CD4-positive, alpha-beta T cell (primary cell): ENCODE results near the gene RIMBP3C. TPM values are rescaled to one million over a fixed set of nuclear protein-coding genes. Genes with fewer than 3 reads are reported as not detected.

Experiments used
- ATAC-seq: fragments of 200-7000 bp; cut with Tn5 transposase; one replicate; pipeline ENCODE4 v1.10.0; 2022; ENCODE audit warnings: mild to moderate bottlenecking; ENCODE audit not compliant: poor library complexity
- CTCF ChIA-PET: fragments of 350-600 bp; sonication (Branson Sonifier 250); formaldehyde crosslinking; loops from one replicate; lab custom pipeline; 2021; ENCODE audit warnings: antibody characterized with exemption, inconsistent platforms; lab: Charles Lee
- POLR2A ChIA-PET: fragments of 350-600 bp; sonication (Branson Sonifier 250); formaldehyde crosslinking; loops from one replicate; lab custom pipeline; 2021; ENCODE audit warnings: antibody characterized with exemption, inconsistent platforms; lab: Charles Lee
- DNase-seq, 14 experiments: peaks; one replicate each; pipeline ENCODE4 v3.0.0-alpha.2; 2013 to 2020; ENCODE audit warnings: mixed read lengths in 2 of 14
- H3K27ac ChIP-seq, 2 donors: one replicate each; pipeline versions ENCODE4 v1.5.1 to v1.7.0; 2013; ENCODE audit warnings: low read length in 2 of 2, low read depth in 1 of 2, mild to moderate bottlenecking in 1 of 2
- H3K27me3 ChIP-seq, 2 experiments: 1 replicate in 1 of 2; 2 replicates in 1 of 2; pipeline versions ENCODE4 v1.6.1 to v1.7.0; 2013; ENCODE audit warnings: low read length in 2 of 2, control low read depth in 1 of 2, mild to moderate bottlenecking in 1 of 2, moderate library complexity in 1 of 2; ENCODE audit not compliant: insufficient read depth in 2 of 2, control insufficient read depth in 1 of 2
- H3K36me3 ChIP-seq: one replicate; pipeline ENCODE4 v1.6.1; 2013; ENCODE audit warnings: low read length, control low read depth; ENCODE audit not compliant: insufficient read depth
- H3K4me1 ChIP-seq: one replicate; pipeline ENCODE4 v1.6.1; 2013; ENCODE audit warnings: low read length, control low read depth; ENCODE audit not compliant: insufficient read depth
- H3K4me3 ChIP-seq: one replicate; pipeline ENCODE4 v1.5.1; 2013; ENCODE audit warnings: mild to moderate bottlenecking, low read length, moderate library complexity
- H3K9me3 ChIP-seq, 2 experiments: 1 replicate in 1 of 2; 2 replicates in 1 of 2; pipeline versions ENCODE4 v1.6.1 to v1.7.0; 2013; ENCODE audit warnings: low read length in 2 of 2, mild to moderate bottlenecking in 2 of 2, control low read depth in 1 of 2, moderate library complexity in 1 of 2; ENCODE audit not compliant: control insufficient read depth in 1 of 2, insufficient read depth in 1 of 2
- H3K27ac Mint-ChIP-seq: one replicate; pipeline ENCODE4 v1.8.0; 2020; ENCODE audit warnings: mixed read lengths
- H3K27me3 Mint-ChIP-seq: one replicate; pipeline ENCODE4 v1.8.0; 2021; ENCODE audit warnings: mixed read lengths
- H3K36me3 Mint-ChIP-seq: one replicate; pipeline ENCODE4 v1.8.0; 2021; ENCODE audit warnings: low read depth, mixed read lengths
- H3K4me1 Mint-ChIP-seq: one replicate; pipeline ENCODE4 v1.8.0; 2021; ENCODE audit warnings: low read depth, mixed read lengths
- H3K4me3 Mint-ChIP-seq: one replicate; pipeline ENCODE4 v1.8.0; 2020; ENCODE audit warnings: mild to moderate bottlenecking, mixed read lengths
- H3K9me3 Mint-ChIP-seq: one replicate; pipeline ENCODE4 v1.8.0; 2020; ENCODE audit warnings: mixed read lengths
- CTCF ChIP-seq: fragments of 200-600 bp; IDR thresholded peaks from one replicate; pipeline ENCODE4 v1.8.0; 2022; ENCODE audit warnings: antibody characterized with exemption, mild to moderate bottlenecking
- intact Hi-C, 2 experiments: fragments of 100-400 bp; cut with DNase I in 1 of 2; cut with micrococcal nuclease in 1 of 2; formaldehyde crosslinking; loops; one replicate each; pipeline versions ENCODE4 v1.15.1 to v1.9.0; 2023 to 2025; cut with DNase I, micrococcal nuclease
- total RNA-seq, 174 experiments: library from RNA in 2 of 174; stranded (reverse) in 2 of 174; gene quantifications; one replicate each; pipeline ENCODE4 v1.2.3 and lab custom pipeline; 2021 to 2026

The RIMBP3C gene
- total RNA-seq, 2 experiments from 2014 or later, result 0.14 TPM; not detected in 1

- H3K4me1 Mint-ChIP-seq, result peaks cover 69% of the 10 kb centered on the region
- DNase-seq, result no peak
- H3K27me3 Mint-ChIP-seq, result no peaks in the 10 kb centered on the region
- Histone ChIP-seq H3K9me3 (no peaks in the 10 kb centered on the region), H3K36me3 (peaks cover 58% of the 10 kb centered on the region), H3K27ac (no peak overlapping the region), H3K27me3 (no peaks in the 10 kb centered on the region), H3K4me1 (peaks cover 31% of the 10 kb centered on the region), H3K4me3 (no peak overlapping the region)
- intact Hi-C loops, result no loop called here
- H3K27ac Mint-ChIP-seq, result peak overlapping the region; percentile 25
- ChIA-PET POLR2A (no interaction called here), CTCF (no interaction called here)
- no peaks in the 10 kb centered on the region for H3K9me3 Mint-ChIP-seq
- peaks cover 74% of the 10 kb centered on the region for H3K36me3 Mint-ChIP-seq
- no peak for ATAC-seq
- TF ChIP-seq CTCF, result no peak
- no peak overlapping the region for H3K4me3 Mint-ChIP-seq
Measured at GRCh38 chr22:21594865-21595452, 43.7 kb upstream of the RIMBP3C start.

- Mint-ChIP-seq H3K4me3 (no peak overlapping the region), H3K27me3 (no peaks in the 10 kb centered on the region), H3K36me3 (peaks cover 68% of the 10 kb centered on the region), H3K4me1 (peaks cover 64% of the 10 kb centered on the region), H3K9me3 (no peaks in the 10 kb centered on the region), H3K27ac (peak overlapping the region; percentile 25)
- peaks cover 63% of the 10 kb centered on the region for H3K36me3 ChIP-seq
- H3K4me1 ChIP-seq, result peaks cover 32% of the 10 kb centered on the region
- no peaks in the 10 kb centered on the region for H3K9me3 ChIP-seq
- no peak overlapping the region for H3K4me3 ChIP-seq
- CTCF ChIA-PET, result no interaction called here
- intact Hi-C loops, result no loop called here
- POLR2A ChIA-PET, result no interaction called here
- H3K27ac ChIP-seq, result no peak overlapping the region
- no peak for DNase-seq
- no peak for TF ChIP-seq CTCF
- ATAC-seq, result no peak
- no peaks in the 10 kb centered on the region for H3K27me3 ChIP-seq
Measured at GRCh38 chr22:21593406-21594232, 42.4 kb upstream of the RIMBP3C start.

- peaks cover 40% of the 10 kb centered on the region for H3K4me1 ChIP-seq
- peaks cover 68% of the 10 kb centered on the region for H3K4me1 Mint-ChIP-seq
- DNase-seq (no peak), ATAC-seq (no peak)
- no peak overlapping the region for H3K27ac ChIP-seq
- H3K9me3 ChIP-seq, result no peaks in the 10 kb centered on the region
- ChIA-PET CTCF (no interaction called here), POLR2A (no interaction called here)
- H3K4me3 Mint-ChIP-seq, result no peak overlapping the region
- no peaks in the 10 kb centered on the region for H3K27me3 Mint-ChIP-seq
- H3K27me3 ChIP-seq, result no peaks in the 10 kb centered on the region
- no peaks in the 10 kb centered on the region for H3K9me3 Mint-ChIP-seq
- intact Hi-C loops, result no loop called here
- peaks cover 71% of the 10 kb centered on the region for H3K36me3 Mint-ChIP-seq
- no peak for TF ChIP-seq CTCF
- no peak overlapping the region for H3K4me3 ChIP-seq
- H3K36me3 ChIP-seq, result peaks cover 70% of the 10 kb centered on the region
- H3K27ac Mint-ChIP-seq, result peak overlapping the region; percentile 25
Measured at GRCh38 chr22:21592422-21592821, 41.2 kb upstream of the RIMBP3C start.
